HEK293T (cell line): Measurements from ENCODE around the gene DST.

ENCODE experiments used
- CTCF ChIA-PET: fragments of 350-600 bp; formaldehyde crosslinking; extraction: SDS; loops from one replicate; lab custom pipeline; 2021; ENCODE audit warnings: antibody characterized with exemption, inconsistent platforms; lab: Yijun Ruan, JAX
- POLR2A ChIA-PET: fragments of 350-600 bp; formaldehyde crosslinking; extraction: SDS; loops from one replicate; lab custom pipeline; 2020; ENCODE audit warnings: antibody characterized with exemption, inconsistent platforms; lab: Yijun Ruan, JAX
- DNase-seq: peaks from one replicate; pipeline ENCODE4 v3.0.0; 2012; ENCODE audit warnings: mixed read lengths; ENCODE audit errors: extremely low spot score
- ARNT ChIP-seq: fragments of 450-650 bp; IDR thresholded peaks from 2 replicates; pipeline ENCODE4 v1.6.1; 2017; ENCODE audit warnings: mild to moderate bottlenecking
- BHLHE40 ChIP-seq: fragments of 450-650 bp; IDR thresholded peaks from 2 replicates; pipeline ENCODE4 v1.6.1; 2016; ENCODE audit warnings: mild to moderate bottlenecking, moderate library complexity, borderline replicate concordance
- CTBP1 ChIP-seq: fragments of 450-650 bp; IDR thresholded peaks from 2 replicates; pipeline ENCODE4 v1.6.1; 2016; ENCODE audit warnings: borderline replicate concordance
- ELF4 ChIP-seq: fragments of 450-650 bp; IDR thresholded peaks from 2 replicates; pipeline ENCODE4 v1.6.1; 2017; ENCODE audit warnings: antibody characterized with exemption
- FOXA1 ChIP-seq: fragments of 450-650 bp; IDR thresholded peaks from 2 replicates; pipeline ENCODE4 v1.6.1; 2016; ENCODE audit warnings: mild to moderate bottlenecking
- FOXK2 ChIP-seq: fragments of 450-650 bp; IDR thresholded peaks from 2 replicates; pipeline ENCODE4 v1.6.1; 2016; ENCODE audit warnings: mild to moderate bottlenecking
- FOXM1 ChIP-seq: fragments of 450-650 bp; IDR thresholded peaks from 2 replicates; pipeline ENCODE4 v1.6.1; 2017; ENCODE audit warnings: mild to moderate bottlenecking, borderline replicate concordance
- HDGF ChIP-seq: fragments of 450-650 bp; IDR thresholded peaks from 2 replicates; pipeline ENCODE4 v1.6.1; 2017; ENCODE audit warnings: antibody characterized with exemption, borderline replicate concordance
- L3MBTL2 ChIP-seq: fragments of 450-650 bp; conservative IDR thresholded peaks from 2 replicates; pipeline ENCODE4 v1.6.1; 2016; ENCODE audit warnings: mild to moderate bottlenecking
- LEF1 ChIP-seq: fragments of 450-650 bp; IDR thresholded peaks from 2 replicates; pipeline ENCODE4 v1.6.1; 2017; ENCODE audit warnings: mild to moderate bottlenecking, borderline replicate concordance
- NFRKB ChIP-seq: fragments of 450-650 bp; IDR thresholded peaks from 2 replicates; pipeline ENCODE4 v1.6.1; 2016; ENCODE audit warnings: mild to moderate bottlenecking, moderate library complexity
- SP1 ChIP-seq: fragments of 450-650 bp; IDR thresholded peaks from 2 replicates; pipeline ENCODE4 v1.6.1; 2017
- SUZ12 ChIP-seq: fragments of 450-650 bp; IDR thresholded peaks from 2 replicates; pipeline ENCODE4 v1.6.1; 2016; ENCODE audit warnings: mild to moderate bottlenecking
- TARDBP ChIP-seq: fragments of 450-650 bp; IDR thresholded peaks from 2 replicates; pipeline ENCODE4 v1.6.1; 2016
- ZNF384 ChIP-seq: fragments of 450-650 bp; IDR thresholded peaks from 2 replicates; pipeline ENCODE4 v1.6.1; 2016
- TF ChIP-seq, protein P1 (sequence below): fragments of 450-650 bp; IDR thresholded peaks from 2 replicates; pipeline ENCODE4 v1.6.1; 2016

Gene DST

DNA sequence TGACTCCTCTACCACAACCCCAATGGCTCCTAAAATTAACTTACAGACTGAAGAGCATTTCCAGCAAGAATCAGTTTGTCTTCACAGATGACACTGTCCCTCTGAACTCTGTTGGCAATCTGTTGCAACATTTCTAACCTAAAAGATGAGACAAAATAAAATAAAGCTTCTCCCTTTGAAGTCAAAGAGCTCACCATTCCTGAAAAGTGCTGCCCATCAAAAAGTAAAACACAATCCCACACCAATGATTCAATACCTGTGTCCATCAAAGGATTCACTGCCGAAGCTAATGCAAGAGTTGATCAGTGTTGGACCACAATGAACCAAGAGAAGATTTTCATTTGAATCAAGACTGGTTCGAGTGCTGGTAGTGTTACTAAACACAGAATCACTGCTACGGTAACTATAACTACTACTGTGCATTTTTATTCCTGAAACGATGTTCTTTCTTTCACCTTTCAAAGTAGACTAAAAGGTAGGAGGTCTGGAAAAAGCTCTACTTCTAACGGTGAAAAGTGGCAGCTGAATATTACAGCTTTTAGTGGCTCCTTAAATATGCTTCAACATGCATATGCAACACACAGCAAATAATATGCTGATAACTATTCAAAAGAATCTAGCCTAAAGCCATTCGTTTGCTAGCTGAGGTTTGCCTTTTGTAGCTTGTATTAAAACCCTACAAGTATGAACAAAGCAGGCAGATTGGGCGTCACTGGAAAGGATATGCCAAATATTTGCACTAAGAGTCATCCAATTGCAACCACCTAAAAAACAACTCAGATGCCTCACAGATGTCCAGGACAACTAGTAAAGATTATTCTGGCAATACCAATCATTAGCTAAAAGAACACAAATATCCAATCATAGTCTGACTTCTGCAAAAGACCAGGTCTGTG lies at the start of gene DST:
TSS of gene DST (minus strand) at position 524 of the 896 bp plus-strand sequence.
- CTCF ChIA-PET: interaction anchor here (0.6 to 0.8 kb wide), 2 partner anchors 9 to 124 kb away, joined by 3 read pairs; no protein-coding TSS in a partner anchor
- TF ChIP-seq ELF4 (no peak), SUZ12 (no peak), TARDBP (no peak), NFRKB (no peak), HDGF (no peak), LEF1 (no peak), SP1 (no peak), FOXM1 (no peak), BHLHE40 (no peak), CTBP1 (no peak), ZNF384 (no peak), FOXK2 (no peak), ARNT (no peak), L3MBTL2 (no peak)
- TF ChIP-seq, protein P1, sequence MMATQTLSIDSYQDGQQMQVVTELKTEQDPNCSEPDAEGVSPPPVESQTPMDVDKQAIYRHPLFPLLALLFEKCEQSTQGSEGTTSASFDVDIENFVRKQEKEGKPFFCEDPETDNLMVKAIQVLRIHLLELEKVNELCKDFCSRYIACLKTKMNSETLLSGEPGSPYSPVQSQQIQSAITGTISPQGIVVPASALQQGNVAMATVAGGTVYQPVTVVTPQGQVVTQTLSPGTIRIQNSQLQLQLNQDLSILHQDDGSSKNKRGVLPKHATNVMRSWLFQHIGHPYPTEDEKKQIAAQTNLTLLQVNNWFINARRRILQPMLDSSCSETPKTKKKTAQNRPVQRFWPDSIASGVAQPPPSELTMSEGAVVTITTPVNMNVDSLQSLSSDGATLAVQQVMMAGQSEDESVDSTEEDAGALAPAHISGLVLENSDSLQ: no peak
- no peak for DNase-seq
- POLR2A ChIA-PET: no interaction called here

DNA sequence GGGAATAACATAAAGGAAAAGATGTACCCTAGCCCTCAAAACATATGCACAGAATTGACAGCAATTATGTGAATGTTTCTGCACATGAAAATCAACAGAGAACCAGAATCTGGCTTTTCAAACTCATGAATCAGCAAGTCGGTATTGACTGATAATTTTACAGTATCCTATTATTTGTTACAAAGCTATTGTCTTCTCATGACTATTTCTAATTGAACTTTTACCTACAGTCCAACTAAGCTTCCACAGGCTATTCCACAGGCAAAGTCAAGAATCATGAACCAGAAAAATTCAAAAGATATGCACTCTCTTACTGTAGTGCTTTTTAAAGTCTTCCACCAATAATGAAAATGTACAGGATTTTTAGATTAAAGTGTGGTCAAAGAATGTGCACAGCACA lies 49.1 kb upstream of the DST start:
- no peak for DNase-seq
- ChIA-PET CTCF (interaction anchor here (1.4 kb wide), 1 partner anchor 54 kb away, joined by 4 read pairs; no protein-coding TSS in a partner anchor), POLR2A (no interaction called here)
- TF ChIP-seq SUZ12: no peak
- TF ChIP-seq ARNT: no peak
- TF ChIP-seq FOXK2: no peak
- no peak for TF ChIP-seq LEF1
- no peak for TF ChIP-seq SP1
- TF ChIP-seq, protein P1: no peak
- no peak for TF ChIP-seq L3MBTL2
- TF ChIP-seq FOXA1: no peak
- TF ChIP-seq FOXM1: no peak
- no peak for TF ChIP-seq BHLHE40
- no peak for TF ChIP-seq CTBP1
- TF ChIP-seq HDGF: no peak
- no peak for TF ChIP-seq NFRKB
- no peak for TF ChIP-seq TARDBP
- TF ChIP-seq ZNF384: no peak
- TF ChIP-seq ELF4: no peak

DNA sequence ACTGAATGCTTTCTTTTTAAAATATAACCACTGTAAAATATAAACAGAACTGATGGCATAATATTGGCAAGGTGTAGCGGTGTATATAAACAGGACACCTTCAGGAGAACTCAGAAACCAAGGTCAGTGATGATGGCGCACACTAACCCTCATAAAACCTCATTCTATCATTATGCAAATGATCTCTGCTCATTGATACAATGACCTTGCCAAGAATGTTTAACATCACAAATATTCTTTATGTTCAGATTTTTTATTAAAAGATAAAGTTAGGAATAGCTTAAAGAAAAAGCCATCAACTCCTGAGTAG lies 48.6 kb upstream of the DST start:
- TF ChIP-seq CTBP1: no peak
- TF ChIP-seq, protein P1: no peak
- CTCF ChIA-PET: interaction anchor here (1.4 kb wide), 1 partner anchor 54 kb away, joined by 4 read pairs; no protein-coding TSS in a partner anchor
- POLR2A ChIA-PET: no interaction called here
- DNase-seq: no peak

DNA sequence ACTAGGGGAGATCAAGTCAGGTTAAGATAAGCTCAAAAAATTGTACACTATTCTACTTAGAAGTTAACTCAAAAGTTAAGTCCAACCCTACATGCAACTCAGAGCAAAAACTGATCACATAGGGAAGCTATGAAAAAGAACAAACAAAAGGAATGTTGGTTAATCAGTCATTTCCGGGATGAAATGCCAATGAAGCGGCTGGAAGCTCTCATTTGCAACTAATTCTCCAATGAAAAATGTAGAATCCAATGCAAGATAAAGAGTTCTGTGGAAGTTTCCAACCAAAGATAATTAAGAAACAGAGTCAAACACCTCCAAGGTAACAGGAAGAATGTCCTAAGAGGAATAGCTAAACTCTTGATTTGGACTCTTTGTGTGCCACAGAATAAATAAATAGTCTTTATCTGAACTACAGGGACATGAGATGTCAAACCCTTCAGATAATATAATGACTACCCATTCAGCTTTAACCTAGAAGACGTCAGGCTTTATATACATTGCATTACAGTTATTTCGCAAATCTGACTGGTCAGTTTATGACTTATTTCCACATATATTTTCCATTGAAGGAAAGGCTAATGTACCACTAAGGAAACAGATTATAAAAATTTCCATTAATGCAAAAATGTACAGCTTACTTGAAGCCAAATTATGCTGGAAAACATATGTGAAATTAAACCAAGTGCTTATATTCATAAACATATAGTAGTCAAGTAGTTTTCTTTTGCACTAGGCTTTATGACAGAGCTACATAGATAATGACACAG lies 48.0 kb upstream of the DST start:
- ChIA-PET CTCF (interaction anchor here (0.7 to 1.4 kb wide), 2 partner anchors 53 to 96 kb away, joined by 3 to 4 read pairs; no protein-coding TSS in a partner anchor), POLR2A (no interaction called here)
- DNase-seq: no peak
- TF ChIP-seq FOXK2 (no peak), ARNT (no peak), FOXM1 (no peak), L3MBTL2 (no peak), SP1 (no peak), ELF4 (no peak)

DNA sequence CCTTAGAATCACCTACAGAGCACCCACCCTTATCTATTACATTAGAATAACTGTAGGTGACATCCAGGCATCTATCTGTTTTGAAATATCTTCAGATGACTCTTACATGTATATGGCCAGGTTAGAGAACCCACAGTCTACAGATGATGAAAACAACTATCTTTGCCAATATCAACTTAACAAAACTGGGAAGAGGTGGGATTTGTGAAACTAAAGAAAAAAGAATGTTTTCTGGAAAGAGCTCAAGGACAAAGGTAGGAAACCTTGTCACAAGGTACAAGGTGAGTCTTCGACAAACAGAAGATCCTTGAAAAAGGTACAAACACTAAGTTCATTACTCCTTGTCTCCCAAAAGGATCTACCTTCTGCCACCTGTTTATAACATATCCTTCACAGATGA lies 47.0 kb upstream of the DST start:
- TF ChIP-seq, protein P1: no peak
- no peak for TF ChIP-seq LEF1
- no peak for TF ChIP-seq HDGF
- no peak for TF ChIP-seq CTBP1
- TF ChIP-seq SUZ12: no peak
- TF ChIP-seq ARNT: no peak
- no peak for TF ChIP-seq FOXA1
- no peak for TF ChIP-seq FOXM1
- TF ChIP-seq ELF4: no peak
- no peak for TF ChIP-seq SP1
- no peak for TF ChIP-seq ZNF384
- no peak for TF ChIP-seq NFRKB
- TF ChIP-seq TARDBP: no peak
- no peak for TF ChIP-seq BHLHE40
- no peak for TF ChIP-seq FOXK2
- no peak for TF ChIP-seq L3MBTL2
- ChIA-PET CTCF (no interaction called here), POLR2A (interaction anchor here (0.8 kb wide), 1 partner anchor 154 kb away, joined by 3 read pairs; no protein-coding TSS in a partner anchor)
- DNase-seq: no peak
